ENCODE results near the gene GRAMD2A. TPM values are rescaled to one million over a fixed set of nuclear protein-coding genes. Genes with fewer than 3 reads are reported as not detected.

The GRAMD2A gene
- total RNA-seq, 4 donors from 2014 or later, result 0.39 to 0.64 TPM; not detected in 2

- H3K27me3 ChIP-seq, result peaks cover 13% of the 10 kb centered on the region
- no peak overlapping the region for H3K4me3 ChIP-seq
- H3K27ac ChIP-seq, result no peak overlapping the region
- H3K36me3 ChIP-seq, result no peaks in the 10 kb centered on the region
- no peaks in the 10 kb centered on the region for H3K4me1 ChIP-seq
- TF ChIP-seq POLR2AphosphoS5 (IDR thresholded peaks at IDR 0.05) (no peak), POLR2A (IDR thresholded peaks at IDR 0.05) (no peak), EP300 (IDR thresholded peaks at IDR 0.05) (no peak), CTCF (IDR thresholded peaks at IDR 0.05) (no peak)
- WGBS, 2 donors (ENCODE audit: low coverage in 1 of 2), result no CpG with 5 or more reads among the region's 6 CpGs
- H3K9me3 ChIP-seq, result no peaks in the 10 kb centered on the region
- ATAC-seq, result no peak
Measured at GRCh38 chr15:72167445-72167844, 30.1 kb downstream of the GRAMD2A start.

- peaks cover 13% of the 10 kb centered on the region for H3K27me3 ChIP-seq
- no peaks in the 10 kb centered on the region for H3K9me3 ChIP-seq
- H3K4me3 ChIP-seq, result no peak overlapping the region
- peaks cover 0 to 2% (median 0%) of the 10 kb centered on the region in 3 donors for H3K4me1 ChIP-seq
- TF ChIP-seq EP300 (IDR thresholded peaks at IDR 0.05) (no peak), CTCF (IDR thresholded peaks at IDR 0.05) (no peak), POLR2AphosphoS5 (IDR thresholded peaks at IDR 0.05) (no peak), POLR2A (IDR thresholded peaks at IDR 0.05) (no peak)
- no peaks in the 10 kb centered on the region for H3K36me3 ChIP-seq
- no peak overlapping the region for H3K27ac ChIP-seq
- ATAC-seq, result no peak
- 79 to 100% methylated on average over 1 to 4 of the region's 5 CpGs for WGBS, 2 donors (ENCODE audit: low coverage in 1 of 2)
Measured at GRCh38 chr15:72166716-72167417, 30.7 kb downstream of the GRAMD2A start.

- H3K27me3 ChIP-seq, result peaks cover 13% of the 10 kb centered on the region
- no peak overlapping the region for H3K4me3 ChIP-seq
- H3K9me3 ChIP-seq, result no peaks in the 10 kb centered on the region
- WGBS, 2 donors (ENCODE audit: low coverage in 1 of 2), result 100% methylated on average over 1 of the region's 4 CpGs; no CpG with 5 or more reads in 1 of the 2 donors
- TF ChIP-seq CTCF (IDR thresholded peaks at IDR 0.05), result no peak
- TF ChIP-seq EP300 (IDR thresholded peaks at IDR 0.05), result no peak
- no peak for TF ChIP-seq POLR2AphosphoS5 (IDR thresholded peaks at IDR 0.05)
- TF ChIP-seq POLR2A (IDR thresholded peaks at IDR 0.05), result no peak
- peaks cover 0 to 12% (median 0%) of the 10 kb centered on the region in 3 donors for H3K4me1 ChIP-seq
- H3K27ac ChIP-seq, result no peak overlapping the region
- no peaks in the 10 kb centered on the region for H3K36me3 ChIP-seq
- no peak for ATAC-seq
Measured at GRCh38 chr15:72163719-72164118, 33.9 kb downstream of the GRAMD2A start.

GRCh38 chr15:72162569-72162968 is 35.0 kb downstream of the GRAMD2A start:
- Histone ChIP-seq H3K4me3 (no peak overlapping the region), H3K27ac (no peak overlapping the region), H3K36me3 (no peaks in the 10 kb centered on the region), H3K9me3 (no peaks in the 10 kb centered on the region), H3K4me1 (peaks cover 0 to 12% (median 0%) of the 10 kb centered on the region in 3 donors), H3K27me3 (peaks cover 5% of the 10 kb centered on the region)
- no peak for TF ChIP-seq EP300 (IDR thresholded peaks at IDR 0.05)
- TF ChIP-seq POLR2AphosphoS5 (IDR thresholded peaks at IDR 0.05), result no peak
- no peak for TF ChIP-seq POLR2A (IDR thresholded peaks at IDR 0.05)
- no peak for TF ChIP-seq CTCF (IDR thresholded peaks at IDR 0.05)
- 93 to 100% methylated on average over 1 to 2 of the region's 5 CpGs for WGBS, 2 donors (ENCODE audit: low coverage in 1 of 2)
- no peak for ATAC-seq
